ENCODE measurements around the gene VPREB3.
A peak's percentile ranks its signal among the peaks of the same experiment; 100 is the strongest.

The VPREB3 gene

DNA sequence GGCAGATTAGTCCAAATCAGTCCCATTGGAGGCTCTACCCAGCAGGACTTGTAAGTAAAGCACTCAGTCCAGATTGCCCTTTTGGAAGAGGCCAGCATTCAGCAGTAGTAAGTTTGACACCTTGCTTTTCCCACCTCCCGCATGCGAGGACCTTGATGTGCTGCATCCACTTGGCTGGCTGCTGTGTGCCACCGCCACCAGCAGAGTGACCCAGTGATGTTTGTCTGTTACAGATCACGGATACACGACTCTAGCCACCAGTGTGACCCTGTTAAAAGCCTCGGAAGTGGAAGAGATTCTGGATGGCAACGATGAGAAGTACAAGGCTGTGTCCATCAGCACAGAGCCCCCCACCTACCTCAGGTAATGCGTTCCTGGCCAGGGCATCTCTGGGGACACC is 39.1 kb upstream of the VPREB3 start:
- H3K27ac ChIP-seq, result no peak overlapping the region
- TF ChIP-seq, protein P1, sequence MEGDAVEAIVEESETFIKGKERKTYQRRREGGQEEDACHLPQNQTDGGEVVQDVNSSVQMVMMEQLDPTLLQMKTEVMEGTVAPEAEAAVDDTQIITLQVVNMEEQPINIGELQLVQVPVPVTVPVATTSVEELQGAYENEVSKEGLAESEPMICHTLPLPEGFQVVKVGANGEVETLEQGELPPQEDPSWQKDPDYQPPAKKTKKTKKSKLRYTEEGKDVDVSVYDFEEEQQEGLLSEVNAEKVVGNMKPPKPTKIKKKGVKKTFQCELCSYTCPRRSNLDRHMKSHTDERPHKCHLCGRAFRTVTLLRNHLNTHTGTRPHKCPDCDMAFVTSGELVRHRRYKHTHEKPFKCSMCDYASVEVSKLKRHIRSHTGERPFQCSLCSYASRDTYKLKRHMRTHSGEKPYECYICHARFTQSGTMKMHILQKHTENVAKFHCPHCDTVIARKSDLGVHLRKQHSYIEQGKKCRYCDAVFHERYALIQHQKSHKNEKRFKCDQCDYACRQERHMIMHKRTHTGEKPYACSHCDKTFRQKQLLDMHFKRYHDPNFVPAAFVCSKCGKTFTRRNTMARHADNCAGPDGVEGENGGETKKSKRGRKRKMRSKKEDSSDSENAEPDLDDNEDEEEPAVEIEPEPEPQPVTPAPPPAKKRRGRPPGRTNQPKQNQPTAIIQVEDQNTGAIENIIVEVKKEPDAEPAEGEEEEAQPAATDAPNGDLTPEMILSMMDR (conservative IDR thresholded peaks at IDR 0.05), result no peak

DNA sequence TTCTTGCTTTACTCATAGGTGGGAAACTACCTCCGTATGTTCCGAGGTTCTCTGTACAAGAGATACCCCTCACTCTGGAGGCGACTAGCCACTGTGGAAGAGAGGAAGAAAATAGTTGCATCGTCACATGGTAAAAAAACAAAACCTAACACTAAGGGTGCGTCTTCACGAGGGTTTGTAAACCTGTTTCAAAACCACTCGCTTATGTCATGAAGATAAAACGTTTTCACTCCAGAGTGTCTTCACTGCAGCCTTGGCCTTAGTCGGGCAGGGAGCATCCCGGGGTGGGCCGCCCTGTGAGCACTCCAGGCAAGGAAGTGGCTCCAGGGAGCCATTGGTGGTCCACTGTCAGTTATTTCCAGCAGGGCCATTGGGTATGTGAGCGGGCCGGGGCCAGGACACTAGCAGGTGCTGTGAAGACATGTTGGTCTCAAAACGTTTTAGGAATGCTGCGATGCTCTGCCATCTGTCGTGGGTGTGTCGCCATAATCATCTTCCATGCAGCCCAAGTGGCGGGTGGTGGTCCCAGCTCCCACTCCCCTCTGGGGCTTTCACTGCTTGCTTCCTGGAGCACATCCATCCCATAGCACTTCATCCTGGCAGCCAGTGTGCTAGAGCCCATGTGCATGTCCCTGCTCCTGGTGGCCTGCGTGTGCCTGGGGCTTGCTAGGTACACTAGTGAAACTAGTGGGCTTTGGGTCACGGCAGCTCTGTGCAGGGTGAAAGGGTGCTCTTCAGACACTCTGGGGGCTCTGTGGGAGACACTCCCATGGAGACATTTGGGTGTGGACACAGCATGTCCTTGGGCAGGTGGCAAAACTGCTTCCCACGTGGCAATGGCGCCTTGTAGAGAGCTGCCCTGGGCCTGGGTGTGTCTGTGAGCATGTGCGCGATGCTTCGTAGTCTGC is 37.8 kb upstream of the VPREB3 start:
- no peak overlapping the region for H3K27ac ChIP-seq
- TF ChIP-seq, protein P1 (conservative IDR thresholded peaks at IDR 0.05), result no peak

DNA sequence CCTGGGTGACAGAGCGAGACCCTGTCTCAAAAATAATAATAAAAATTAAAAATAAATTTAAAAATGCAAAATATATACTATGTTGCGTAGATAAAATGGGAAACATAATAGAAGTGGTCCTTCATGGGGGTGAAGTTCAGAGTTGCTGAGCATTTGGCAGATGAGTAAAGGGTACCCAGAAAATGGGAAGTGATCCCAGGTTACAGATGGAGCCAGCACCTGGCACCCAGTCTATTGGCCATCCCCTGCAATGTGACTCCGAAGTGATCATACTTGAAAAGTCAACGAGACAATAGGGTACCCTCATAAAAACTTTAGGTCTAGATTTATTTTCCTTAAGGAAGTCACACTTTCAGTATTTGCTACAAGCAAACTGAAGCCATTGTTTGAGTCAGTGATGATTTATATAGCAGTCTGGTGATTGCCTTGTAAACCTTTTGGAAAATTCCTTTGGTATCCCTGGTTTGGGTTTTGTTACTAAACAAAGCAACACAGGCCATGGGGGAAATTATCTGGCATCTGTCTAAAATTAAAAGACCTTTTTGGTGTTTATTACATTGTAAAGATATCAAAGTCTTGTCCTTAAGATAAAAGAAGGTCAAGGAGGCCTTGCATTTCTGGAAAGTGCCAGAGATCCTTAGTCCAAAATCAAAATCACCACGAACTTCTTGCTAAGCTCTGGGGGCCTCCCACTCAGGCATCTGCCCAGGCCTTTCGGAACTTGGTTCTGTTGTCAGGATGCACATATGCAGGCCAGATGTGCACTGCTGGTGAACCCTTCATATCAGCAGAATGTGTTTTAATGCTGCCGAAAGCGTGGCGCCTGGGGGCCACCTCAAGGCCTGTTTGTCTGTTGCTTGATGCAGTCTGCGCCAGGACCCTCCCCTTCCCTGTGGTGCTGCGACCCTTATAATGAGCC is 36.9 kb upstream of the VPREB3 start:
- H3K27ac ChIP-seq, result no peak overlapping the region
- TF ChIP-seq, protein P1 (conservative IDR thresholded peaks at IDR 0.05), result no peak

DNA sequence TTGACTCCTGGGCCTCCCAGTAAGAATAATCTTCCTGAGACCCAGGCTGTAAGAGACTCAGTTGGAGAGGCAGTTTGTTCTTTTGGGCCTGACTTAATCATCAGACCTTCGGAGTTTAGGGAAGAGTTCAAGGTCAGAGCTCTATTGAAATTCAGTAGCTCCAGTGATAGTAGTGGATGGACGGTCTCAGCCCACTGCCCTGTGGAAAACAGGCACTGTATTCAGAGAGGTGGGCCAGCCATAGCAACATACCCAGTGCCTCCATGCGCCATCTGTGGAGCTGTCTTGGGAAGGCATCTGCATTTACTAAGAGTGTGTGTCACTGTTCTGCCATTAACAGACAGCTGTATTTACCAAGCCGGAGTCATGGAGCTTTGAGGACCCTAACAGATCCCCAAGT is 35.4 kb upstream of the VPREB3 start:
- H3K27ac ChIP-seq, result no peak overlapping the region
- TF ChIP-seq, protein P1 (conservative IDR thresholded peaks at IDR 0.05), result no peak

DNA sequence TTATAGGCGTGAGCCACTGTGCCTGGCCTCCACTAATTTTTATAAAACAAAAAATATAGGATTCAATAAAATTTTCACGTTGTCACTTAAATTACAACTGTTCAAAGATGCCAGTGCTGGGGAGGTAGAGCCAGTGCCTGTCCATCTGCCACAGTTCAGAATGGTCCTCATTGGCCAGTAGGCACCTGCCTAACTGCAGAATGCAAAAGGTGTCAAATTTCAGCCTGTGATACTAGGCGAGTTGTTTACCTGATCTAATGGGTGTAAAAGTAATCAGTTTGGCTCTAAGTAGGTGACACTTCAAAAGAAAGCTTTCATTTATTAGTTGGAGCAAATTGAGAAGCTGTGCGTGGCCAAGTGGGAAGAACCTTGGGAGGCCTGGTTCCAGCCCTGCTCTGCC is 34.9 kb upstream of the VPREB3 start:
- H3K27ac ChIP-seq, result no peak overlapping the region
- TF ChIP-seq, protein P1 (conservative IDR thresholded peaks at IDR 0.05), result no peak

DNA sequence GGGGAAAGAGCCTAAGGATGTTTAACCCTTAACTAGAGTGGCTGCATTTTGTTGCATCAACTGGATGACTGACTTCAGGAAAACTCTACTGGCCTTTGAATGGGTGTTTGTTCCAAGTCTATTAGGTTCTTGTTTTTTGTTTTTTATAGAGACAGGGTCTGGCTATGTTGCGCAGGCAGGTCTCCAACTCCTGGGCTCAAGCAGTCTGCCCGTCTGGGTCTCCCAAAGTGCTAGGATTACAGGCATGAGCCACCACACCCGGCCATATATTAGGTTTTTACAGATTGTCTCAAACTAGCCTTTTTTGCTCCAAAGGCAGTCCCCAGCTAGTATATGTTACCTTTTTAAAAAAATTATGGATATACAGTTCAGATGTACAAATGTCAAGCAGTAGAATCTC is 33.7 kb upstream of the VPREB3 start:
- H3K27ac ChIP-seq, result peak overlapping the region; percentile 99
- TF ChIP-seq, protein P1 (conservative IDR thresholded peaks at IDR 0.05), result no peak

DNA sequence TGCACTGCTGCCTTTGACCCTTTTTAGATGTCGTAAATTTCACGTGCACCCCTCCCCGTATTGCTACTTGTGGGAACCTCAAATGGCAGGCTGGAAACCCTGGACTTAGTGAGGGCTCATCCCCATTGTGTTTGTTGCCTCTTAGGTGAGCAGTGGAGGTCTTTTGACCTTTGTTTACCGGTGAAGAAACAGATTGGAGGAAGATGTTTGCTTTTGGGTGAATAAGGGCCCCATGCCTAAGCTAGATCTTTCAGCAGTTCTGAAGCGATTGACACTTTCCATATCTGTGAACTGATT is 33.3 kb upstream of the VPREB3 start:
- TF ChIP-seq, protein P1 (conservative IDR thresholded peaks at IDR 0.05), result no peak
- peak overlapping the region; percentile 99 for H3K27ac ChIP-seq

Data from VCaP (cell line).